H1 (cell line): ENCODE measurements around the gene ZNF785. TPM values are rescaled to one million over a fixed set of nuclear protein-coding genes. Genes with fewer than 3 reads are reported as not detected.
"Not testable (repeated sequence)": the region's sequence is repeated elsewhere in the genome, so short reads cannot be mapped to it uniquely, and the experiment has no call there.

ENCODE experiments used
- CTCF ChIA-PET: fragments of 300-600 bp; sonication (Branson Sonifier 250); formaldehyde crosslinking; loops from one replicate; lab custom pipeline; 2021; ENCODE audit not compliant: partially characterized antibody; lab: Charles Lee
- POLR2A ChIA-PET: fragments of 300-600 bp; sonication (Branson Sonifier 250); formaldehyde crosslinking; loops from one replicate; lab custom pipeline; 2021; ENCODE audit warnings: inconsistent platforms; ENCODE audit not compliant: partially characterized antibody; lab: Charles Lee
- DNase-seq, 2 experiments: peaks; one replicate each; pipeline versions ENCODE4 v3.0.0 to v3.0.0-alpha.2; 2010 to 2022; ENCODE audit warnings: low spot score in 2 of 2, low read depth in 1 of 2, mixed read lengths in 1 of 2
- FAIRE-seq: peaks from 2 replicates; lab custom pipeline; 2011; peaks lifted over from hg19 to GRCh38; lab: Jason Lieb, UNC
- H2AFZ ChIP-seq: 2 replicates; pipeline ENCODE4 v1.8.1; 2012; ENCODE audit warnings: low read length, inconsistent platforms
- H2AK5ac ChIP-seq: 2 replicates; pipeline ENCODE4 v1.6.1; 2013; ENCODE audit warnings: low read depth, low read length
- H2BK120ac ChIP-seq: replicated peaks from 2 replicates; pipeline ENCODE3; 2013; ENCODE audit warnings: low read depth, low read length, inconsistent platforms
- H2BK12ac ChIP-seq: 2 replicates; pipeline ENCODE4 v1.6.1; 2013; ENCODE audit warnings: low read depth, low read length
- H2BK15ac ChIP-seq: 2 replicates; pipeline ENCODE4 v1.6.1; 2013; ENCODE audit warnings: low read length
- H2BK20ac ChIP-seq: 2 replicates; pipeline ENCODE4 v1.6.1; 2013; ENCODE audit warnings: low read length
- H2BK5ac ChIP-seq: 2 replicates; pipeline ENCODE4 v1.6.1; 2013; ENCODE audit warnings: low read depth, low read length
- H3K14ac ChIP-seq: 2 replicates; pipeline ENCODE4 v1.6.1; 2013; ENCODE audit warnings: inconsistent platforms; ENCODE audit not compliant: insufficient read length
- H3K18ac ChIP-seq: 2 replicates; pipeline ENCODE4 v1.6.1; 2013; ENCODE audit warnings: low read length; ENCODE audit errors: extremely low read depth
- H3K23ac ChIP-seq: 2 replicates; pipeline ENCODE4 v1.6.1; 2013; ENCODE audit warnings: inconsistent platforms; ENCODE audit not compliant: insufficient read length
- H3K23me2 ChIP-seq: 2 replicates; pipeline ENCODE4 v1.6.1; 2013; ENCODE audit warnings: low read depth, low read length
- H3K27ac ChIP-seq: 2 replicates; pipeline ENCODE4 v1.6.1; 2011; ENCODE audit warnings: low read depth, low read length, inconsistent platforms
- H3K27me3 ChIP-seq, 4 experiments: replicated peaks in 1 of 4; 1 replicate in 1 of 4; 2 replicates in 3 of 4; pipeline versions ENCODE4 v1.6.1 to v1.8.1; 2011 to 2013; ENCODE audit warnings: low read length in 3 of 4, mild to moderate bottlenecking in 3 of 4, inconsistent platforms in 2 of 4, mixed read lengths in 2 of 4, moderate library complexity in 1 of 4; ENCODE audit not compliant: control insufficient read depth in 3 of 4, insufficient read depth in 3 of 4; ENCODE audit errors: extremely low read depth in 1 of 4
- H3K36me3 ChIP-seq, 4 experiments: 2 replicates each; pipeline versions ENCODE4 v1.6.1 to v1.8.1; 2011 to 2013; ENCODE audit warnings: mild to moderate bottlenecking in 4 of 4, low read length in 3 of 4, moderate library complexity in 2 of 4, control low read depth in 1 of 4, inconsistent platforms in 1 of 4; ENCODE audit not compliant: insufficient read depth in 4 of 4, control insufficient read depth in 2 of 4
- H3K4ac ChIP-seq: replicated peaks from 2 replicates; pipeline ENCODE3; 2013; ENCODE audit warnings: low read length, low read depth, mixed read lengths, inconsistent platforms; ENCODE audit not compliant: insufficient read length
- H3K4me1 ChIP-seq, 4 experiments: replicated peaks in 1 of 4; 1 replicate in 1 of 4; 2 replicates in 3 of 4; pipeline versions ENCODE4 v1.6.1 to v1.8.1; 2011 to 2013; ENCODE audit warnings: low read length in 3 of 4, inconsistent platforms in 2 of 4, mixed read lengths in 1 of 4; ENCODE audit not compliant: insufficient read depth in 4 of 4, control insufficient read depth in 3 of 4
- H3K4me2 ChIP-seq, 2 experiments: 2 replicates each; pipeline versions ENCODE4 v1.6.1 to v1.8.1; 2011 to 2013; ENCODE audit warnings: low read depth in 2 of 2, low read length in 2 of 2, control low read depth in 1 of 2, inconsistent platforms in 1 of 2, mild to moderate bottlenecking in 1 of 2; ENCODE audit not compliant: insufficient read depth in 1 of 2
- H3K4me3 ChIP-seq, 4 experiments: fragments of 200-600, 300-600 bp in 1 of 4; sonication (generic), shearing (Covaris generic), sonication (Bioruptor Twin) in 1 of 4; 2 replicates each; pipeline versions ENCODE4 v1.5.1 to v1.8.1; 2011 to 2016; ENCODE audit warnings: low read length in 4 of 4, low read depth in 3 of 4, control low read depth in 2 of 4, inconsistent platforms in 2 of 4, mild to moderate bottlenecking in 2 of 4, mixed read lengths in 1 of 4, moderate library complexity in 1 of 4; ENCODE audit not compliant: insufficient read depth in 2 of 4; ENCODE audit errors: extremely low read depth in 1 of 4
- H3K56ac ChIP-seq: replicated peaks from 2 replicates; pipeline ENCODE3; 2013; ENCODE audit warnings: low read depth, mild to moderate bottlenecking, mixed read lengths, low read length, inconsistent platforms; ENCODE audit not compliant: insufficient read length
- H3K79me1 ChIP-seq: 2 replicates; pipeline ENCODE4 v1.6.1; 2013; ENCODE audit warnings: low read depth, low read length, control low read depth
- H3K79me2 ChIP-seq, 2 experiments: 2 replicates each; pipeline versions ENCODE4 v1.6.1 to v1.8.1; 2012 to 2013; ENCODE audit warnings: low read length in 2 of 2, mild to moderate bottlenecking in 2 of 2, inconsistent platforms in 1 of 2; ENCODE audit not compliant: insufficient read depth in 2 of 2, control insufficient read depth in 1 of 2
- H3K9ac ChIP-seq, 4 experiments: replicated peaks in 1 of 4; 1 replicate in 1 of 4; 2 replicates in 3 of 4; pipeline versions ENCODE4 v1.6.1 to v1.8.1; 2011 to 2013; ENCODE audit warnings: low read depth in 3 of 4, low read length in 3 of 4, control low read depth in 2 of 4, mild to moderate bottlenecking in 2 of 4, moderate library complexity in 2 of 4, inconsistent platforms in 1 of 4; ENCODE audit errors: extremely low read depth in 1 of 4
- H3K9me3 ChIP-seq, 2 experiments: 2 replicates each; pipeline versions ENCODE4 v1.6.1 to v1.8.1; 2012 to 2013; ENCODE audit warnings: mild to moderate bottlenecking in 2 of 2, moderate library complexity in 2 of 2, control low read depth in 1 of 2, inconsistent platforms in 1 of 2, low read depth in 1 of 2, low read length in 1 of 2, mixed read lengths in 1 of 2; ENCODE audit not compliant: insufficient read depth in 2 of 2
- H4K20me1 ChIP-seq, 2 experiments: replicated peaks in 1 of 2; 2 replicates each; pipeline versions ENCODE3 to v1.8.1; 2011 to 2013; ENCODE audit warnings: inconsistent platforms in 2 of 2, low read length in 2 of 2, mild to moderate bottlenecking in 1 of 2; ENCODE audit not compliant: insufficient read depth in 2 of 2, control insufficient read depth in 1 of 2
- H4K5ac ChIP-seq: 2 replicates; pipeline ENCODE4 v1.6.1; 2013; ENCODE audit warnings: low read length, low read depth, mixed read lengths, inconsistent platforms; ENCODE audit not compliant: insufficient read length
- H4K8ac ChIP-seq: 2 replicates; pipeline ENCODE4 v1.8.0; 2013; ENCODE audit warnings: mild to moderate bottlenecking, moderate library complexity, low read length, inconsistent platforms; ENCODE audit not compliant: insufficient read depth; ENCODE audit errors: extremely low read depth
- H4K91ac ChIP-seq: replicated peaks from 2 replicates; pipeline ENCODE3; 2013; ENCODE audit warnings: low read length, mixed read lengths, inconsistent platforms; ENCODE audit not compliant: insufficient read length
- WGBS, 2 experiments: shearing (Covaris generic) in 1 of 2; methylation state at CpG; one replicate each; pipeline versions ENCODE4 v1.1.6 to v1.1.7; 2013 to 2015; ENCODE audit warnings: low lambda C conversion rate in 2 of 2, mixed read lengths in 2 of 2, inconsistent platforms in 1 of 2, low coverage in 1 of 2, missing lambda C conversion rate in 1 of 2; ENCODE audit not compliant: insufficient replicate concordance in 2 of 2, insufficient coverage in 1 of 2, insufficient read length in 1 of 2; ENCODE audit errors: extremely low coverage in 1 of 2, missing lambda C conversion rate in 1 of 2; 5-methylcytosine and 5-hydroxymethylcytosine counted together
- polyA plus RNA-seq, 7 experiments: library from polyadenylated mRNA; depleted of rRNA in 3 of 7; stranded (reverse) in 5 of 7; unstranded in 2 of 7; fragments of >200 nt in 5 of 7; fragments of 200-250 nt in 2 of 7; gene quantifications; 1 replicate in 5 of 7; 2 replicates in 1 of 7; 4 replicates in 1 of 7; pipeline versions ENCODE4 v1.2.1 to v1.2.3, GENCODE V29; 2011 to 2013; ENCODE audit warnings: missing spikeins in 2 of 7, mixed read lengths in 2 of 7
- total RNA-seq: library from RNA; stranded (reverse); fragmentation: NEBNext Ultra II Directional; extraction: Animal tissue kit (Norgen Biotek cat#: 25700); gene quantifications from 2 replicates; pipeline ENCODE4 v1.2.1, GENCODE V29; 2021

Gene ZNF785
- total and polyA plus RNA-seq, 2 of the 8 experiments (the other 6 are each of a cell fraction or from before 2014, with no cell fraction given) = 8.6 to 12.9 TPM

GRCh38 chr16:30590869-30591268 lies 5.4 kb upstream of the ZNF785 start:
- H3K9me3 ChIP-seq, H2BK15ac ChIP-seq: not testable (repeated sequence)

GRCh38 chr16:30589582-30589981 lies 4.1 kb upstream of the ZNF785 start:
- H3K23me2 ChIP-seq, H3K23ac ChIP-seq, H3K56ac ChIP-seq, H2AK5ac ChIP-seq, H2AFZ ChIP-seq, H3K4me1 ChIP-seq, H2BK15ac ChIP-seq, H2BK5ac ChIP-seq, H3K27ac ChIP-seq, DNase-seq, H4K20me1 ChIP-seq, H4K8ac ChIP-seq, H4K91ac ChIP-seq, H2BK120ac ChIP-seq, H3K4me3 ChIP-seq, H3K36me3 ChIP-seq, H3K9ac ChIP-seq, FAIRE-seq, H2BK20ac ChIP-seq, H4K5ac ChIP-seq, H3K14ac ChIP-seq, H3K79me1 ChIP-seq, H3K27me3 ChIP-seq, H3K18ac ChIP-seq, H3K79me2 ChIP-seq, H3K4ac ChIP-seq, H2BK12ac ChIP-seq, POLR2A ChIA-PET, H3K9me3 ChIP-seq, H3K4me2 ChIP-seq: not testable (repeated sequence)
- WGBS, 2 experiments = 89% methylated on average over 2 of the region's 2 CpGs; no CpG with 5 or more reads in 1 of the 2 experiments
- CTCF ChIA-PET = interaction anchor here (1.1 kb wide), 1 partner anchor 148 kb away, joined by 3 read pairs; no protein-coding TSS in a partner anchor

More at GRCh38 chr16:30590869-30591268, 5.4 kb upstream of the ZNF785 start:
- not testable (repeated sequence) for H3K79me2 ChIP-seq, H2AFZ ChIP-seq, H2BK12ac ChIP-seq, H3K23ac ChIP-seq, H3K14ac ChIP-seq, H2BK5ac ChIP-seq, H4K8ac ChIP-seq, H4K20me1 ChIP-seq, FAIRE-seq, H3K4me3 ChIP-seq, H2AK5ac ChIP-seq, H3K18ac ChIP-seq, H2BK120ac ChIP-seq, H3K79me1 ChIP-seq, H3K23me2 ChIP-seq, H3K36me3 ChIP-seq, H3K4me2 ChIP-seq, H4K91ac ChIP-seq, H3K27me3 ChIP-seq, H3K56ac ChIP-seq, H3K4ac ChIP-seq, H4K5ac ChIP-seq, H3K27ac ChIP-seq, H3K9ac ChIP-seq, DNase-seq, H3K4me1 ChIP-seq, H2BK20ac ChIP-seq
- POLR2A ChIA-PET = interaction anchor here (0.6 to 2.2 kb wide), 5 partner anchors 9 to 61 kb away, joined by 3 to 7 read pairs (median 4); partner anchors contain the start of gene ZNF688
- CTCF ChIA-PET = interaction anchor here (1.5 to 2.4 kb wide), 2 partner anchors 10 to 161 kb away, joined by 5 to 6 read pairs; partner anchors contain the start of gene DCTPP1
- WGBS, 2 experiments = 96% methylated on average over 9 of the region's 9 CpGs; no CpG with 5 or more reads in 1 of the 2 experiments
